GM12801 (cell line): ENCODE measurements around the gene VAV1.

ENCODE experiments used
- CTCF ChIP-seq: IDR thresholded peaks from one replicate; pipeline ENCODE4 v1.5.1; 2011; ENCODE audit warnings: control low read depth; ENCODE audit not compliant: insufficient read length; ENCODE audit errors: extremely low read depth

VAV1 gene

GRCh38 chr19:6729573-6730152 lies 42.8 kb upstream of the VAV1 start:
- no peak for TF ChIP-seq CTCF

GRCh38 chr19:6730153-6730804 lies 42.2 kb upstream of the VAV1 start:
- no peak for TF ChIP-seq CTCF

GRCh38 chr19:6730941-6731670 lies 41.4 kb upstream of the VAV1 start:
- no peak for TF ChIP-seq CTCF

- TF ChIP-seq CTCF = no peak
These were observed 40.7 kb upstream of the VAV1 start for GRCh38 chr19:6731822-6732221.

GRCh38 chr19:6732803-6733337 lies 39.6 kb upstream of the VAV1 start:
- TF ChIP-seq CTCF = no peak

- no peak for TF ChIP-seq CTCF
These were observed 39.0 kb upstream of the VAV1 start for GRCh38 chr19:6733338-6734095.
